Measurements from ENCODE around the gene FOXP1. TPM values are rescaled to one million over a fixed set of nuclear protein-coding genes. Genes with fewer than 3 reads are reported as not detected.
A peak's percentile ranks its signal among the peaks of the same experiment; 100 is the strongest.

FOXP1 gene
- total RNA-seq, 1 donor, result 195 TPM

DNA sequence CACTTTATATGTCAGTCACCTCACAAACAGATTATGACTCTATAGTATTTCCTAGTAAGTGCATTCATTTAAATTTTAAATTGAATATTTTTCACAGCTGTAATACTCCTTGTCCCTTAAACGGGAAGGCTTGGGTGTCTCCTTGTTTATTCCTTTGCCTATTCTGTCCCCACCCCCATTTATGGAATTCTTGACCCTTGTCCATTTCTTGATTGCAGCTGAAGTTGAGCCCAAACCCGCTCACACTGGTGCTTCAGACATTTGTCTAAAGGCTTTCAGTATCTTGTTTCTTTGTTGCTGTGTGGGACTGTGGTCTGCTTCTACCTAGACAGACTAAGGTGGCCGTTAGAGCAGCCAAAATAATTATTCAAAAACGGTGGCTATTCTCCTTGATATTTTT lies 449.7 kb downstream of the FOXP1 start:
- peaks cover 12% of the 10 kb centered on the region for H3K4me1 ChIP-seq (ENCODE audit: insufficient read depth, low read length)
- H3K9me3 ChIP-seq (ENCODE audit: low read depth, low read length), result no peaks in the 10 kb centered on the region
- H4K20me1 ChIP-seq (ENCODE audit: insufficient read depth, low read length), result peaks cover 2% of the 10 kb centered on the region
- H3K27me3 ChIP-seq (ENCODE audit: insufficient read depth, low read length), result no peaks in the 10 kb centered on the region
- no peak overlapping the region for H3K4me3 ChIP-seq (ENCODE audit: insufficient read depth, low read length)
- H3K79me2 ChIP-seq (ENCODE audit: insufficient read depth, low read length), result peaks cover 28% of the 10 kb centered on the region
- H3K36me3 ChIP-seq (ENCODE audit: insufficient read depth, low read length), result no peaks in the 10 kb centered on the region
- no peak overlapping the region for H2AFZ ChIP-seq (ENCODE audit: low read length)
- DNase-seq (ENCODE audit: insufficient read length, low spot score, missing footprints), result no peak
- H3K4me2 ChIP-seq (ENCODE audit: insufficient read depth, low read length), result no peak overlapping the region
- no peak overlapping the region for H3K27ac ChIP-seq (ENCODE audit: low read depth, low read length)
- TF ChIP-seq CTCF (IDR thresholded peaks at IDR 0.05; ENCODE audit: extremely low read depth, low read depth, low read length), result no peak

GRCh38 chr3:71132995-71133730 lies 450.4 kb downstream of the FOXP1 start:
- Histone ChIP-seq H4K20me1 (ENCODE audit: insufficient read depth, low read length) (peaks cover 2% of the 10 kb centered on the region), H3K27me3 (ENCODE audit: insufficient read depth, low read length) (no peaks in the 10 kb centered on the region), H3K4me3 (ENCODE audit: insufficient read depth, low read length) (no peak overlapping the region), H3K79me2 (ENCODE audit: insufficient read depth, low read length) (peaks cover 35% of the 10 kb centered on the region), H3K27ac (ENCODE audit: low read depth, low read length) (no peak overlapping the region), H3K4me2 (ENCODE audit: insufficient read depth, low read length) (no peak overlapping the region), H2AFZ (ENCODE audit: low read length) (no peak overlapping the region), H3K9me3 (ENCODE audit: low read depth, low read length) (no peaks in the 10 kb centered on the region), H3K4me1 (ENCODE audit: insufficient read depth, low read length) (peaks cover 17% of the 10 kb centered on the region), H3K36me3 (ENCODE audit: insufficient read depth, low read length) (no peaks in the 10 kb centered on the region)
- DNase-seq (ENCODE audit: insufficient read length, low spot score, missing footprints), result no peak
- TF ChIP-seq CTCF (IDR thresholded peaks at IDR 0.05; ENCODE audit: extremely low read depth, low read depth, low read length), result no peak

DNA sequence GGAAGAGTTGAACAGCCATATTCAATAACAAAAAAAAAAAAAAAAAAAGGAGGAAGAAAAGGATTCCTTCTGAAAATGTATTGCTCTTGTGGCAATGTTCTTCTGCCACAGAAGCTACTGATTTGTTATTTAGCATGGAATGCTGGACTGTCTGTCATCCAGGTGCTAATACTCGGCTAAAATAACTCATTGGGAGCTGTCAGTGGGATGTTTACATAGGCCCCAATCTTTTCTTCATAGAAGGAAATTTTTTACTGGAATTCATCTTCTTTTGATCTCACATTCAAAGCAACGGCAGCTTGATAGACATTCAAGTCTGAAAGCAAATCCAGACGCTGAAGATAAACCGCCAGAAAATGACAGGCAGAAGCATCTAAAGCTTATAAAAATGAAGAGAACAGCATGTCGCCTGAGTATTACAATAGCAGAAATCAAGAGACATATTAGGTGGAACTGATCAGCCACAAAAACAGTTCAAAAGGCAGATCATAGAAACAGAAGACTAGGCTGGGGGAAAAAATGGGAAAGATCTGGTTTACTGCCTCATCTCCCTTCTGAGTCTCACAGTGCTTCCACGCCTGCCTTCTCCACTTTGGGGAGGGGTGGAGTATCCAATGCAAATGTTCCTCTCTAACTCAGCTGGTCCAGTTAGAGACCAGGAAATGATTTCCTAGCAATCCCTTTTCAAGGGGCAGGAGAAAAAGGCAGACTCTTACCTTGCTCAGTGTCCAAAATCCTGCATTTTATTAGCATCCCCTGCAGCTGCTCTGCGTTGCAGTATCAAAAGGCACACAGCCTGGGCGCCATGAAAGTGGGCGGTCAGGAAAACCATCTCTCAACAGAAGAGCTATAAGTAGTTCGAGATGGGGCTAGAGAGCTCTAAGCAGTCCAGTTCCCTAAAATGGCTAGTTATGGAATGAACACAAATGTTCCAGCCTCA lies 451.9 kb downstream of the FOXP1 start:
- Histone ChIP-seq H3K9me3 (ENCODE audit: low read depth, low read length) (no peaks in the 10 kb centered on the region), H3K36me3 (ENCODE audit: insufficient read depth, low read length) (no peaks in the 10 kb centered on the region), H4K20me1 (ENCODE audit: insufficient read depth, low read length) (no peaks in the 10 kb centered on the region), H3K4me1 (ENCODE audit: insufficient read depth, low read length) (peaks cover 30% of the 10 kb centered on the region), H3K79me2 (ENCODE audit: insufficient read depth, low read length) (peaks cover 49% of the 10 kb centered on the region), H2AFZ (ENCODE audit: low read length) (no peak overlapping the region), H3K4me3 (ENCODE audit: insufficient read depth, low read length) (no peak overlapping the region), H3K4me2 (ENCODE audit: insufficient read depth, low read length) (peak overlapping the region; percentile 98), H3K27ac (ENCODE audit: low read depth, low read length) (peak overlapping the region; percentile 99), H3K27me3 (ENCODE audit: insufficient read depth, low read length) (no peaks in the 10 kb centered on the region)
- DNase-seq (ENCODE audit: insufficient read length, low spot score, missing footprints), result no peak
- no peak for TF ChIP-seq CTCF (IDR thresholded peaks at IDR 0.05; ENCODE audit: extremely low read depth, low read depth, low read length)
